OCI-M1 (cell line): ENCODE measurements around the gene CNPY4.
"Not testable (repeated sequence)": the region's sequence is repeated elsewhere in the genome, so short reads cannot be mapped to it uniquely, and the experiment has no call there.

ENCODE experiments used
- DNase-seq: peaks from one replicate; lab custom pipeline; 2025; lab: John Stamatoyannopoulos, UW

Gene CNPY4

DNA sequence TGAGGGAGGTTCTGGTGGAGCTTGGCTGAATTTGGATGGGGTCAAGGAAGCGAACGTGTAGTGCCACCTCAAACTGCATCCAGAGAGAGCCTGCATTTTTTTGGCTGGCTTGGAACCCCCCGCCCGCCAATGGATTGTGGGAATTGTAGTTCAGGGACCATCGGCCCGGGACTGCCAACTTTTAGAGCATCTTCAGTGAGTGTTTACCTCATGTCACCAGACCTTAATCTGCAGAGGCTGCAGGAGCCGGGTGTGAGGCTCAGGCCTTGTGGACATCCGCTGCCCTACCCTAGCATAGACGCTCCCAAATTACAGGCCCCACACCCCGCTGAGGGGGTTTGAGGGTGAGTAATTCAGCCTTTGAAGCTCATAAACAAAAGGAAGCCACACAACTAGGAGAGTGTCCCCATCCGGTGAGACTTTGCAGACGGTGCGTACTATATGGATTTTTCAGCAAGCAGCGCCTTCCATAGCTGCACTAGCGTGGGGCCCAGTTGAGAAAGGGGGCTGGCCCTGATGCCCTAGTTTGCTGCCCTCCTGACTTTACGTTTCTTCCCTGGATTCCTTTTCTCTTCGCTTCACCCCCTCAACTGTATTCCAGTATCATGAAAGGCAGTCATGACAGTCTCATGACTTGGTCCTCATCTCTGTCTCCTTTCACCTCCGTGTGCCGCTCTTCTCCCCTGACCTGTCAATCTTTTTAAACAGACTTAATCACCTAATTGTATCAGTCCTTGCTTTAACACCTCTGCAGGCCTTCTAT is 717 bp downstream of the CNPY4 start:
- peak; percentile 90 for DNase-seq

- DNase-seq, result no peak
These were observed 1.3 kb downstream of the CNPY4 start for GRCh38 chr7:100120733-100121036.

- DNase-seq, result no peak
These were observed 2.6 kb downstream of the CNPY4 start for GRCh38 chr7:100122067-100122466.

GRCh38 chr7:100122568-100122967 is 3.1 kb downstream of the CNPY4 start:
- peak; percentile 79 for DNase-seq

DNA sequence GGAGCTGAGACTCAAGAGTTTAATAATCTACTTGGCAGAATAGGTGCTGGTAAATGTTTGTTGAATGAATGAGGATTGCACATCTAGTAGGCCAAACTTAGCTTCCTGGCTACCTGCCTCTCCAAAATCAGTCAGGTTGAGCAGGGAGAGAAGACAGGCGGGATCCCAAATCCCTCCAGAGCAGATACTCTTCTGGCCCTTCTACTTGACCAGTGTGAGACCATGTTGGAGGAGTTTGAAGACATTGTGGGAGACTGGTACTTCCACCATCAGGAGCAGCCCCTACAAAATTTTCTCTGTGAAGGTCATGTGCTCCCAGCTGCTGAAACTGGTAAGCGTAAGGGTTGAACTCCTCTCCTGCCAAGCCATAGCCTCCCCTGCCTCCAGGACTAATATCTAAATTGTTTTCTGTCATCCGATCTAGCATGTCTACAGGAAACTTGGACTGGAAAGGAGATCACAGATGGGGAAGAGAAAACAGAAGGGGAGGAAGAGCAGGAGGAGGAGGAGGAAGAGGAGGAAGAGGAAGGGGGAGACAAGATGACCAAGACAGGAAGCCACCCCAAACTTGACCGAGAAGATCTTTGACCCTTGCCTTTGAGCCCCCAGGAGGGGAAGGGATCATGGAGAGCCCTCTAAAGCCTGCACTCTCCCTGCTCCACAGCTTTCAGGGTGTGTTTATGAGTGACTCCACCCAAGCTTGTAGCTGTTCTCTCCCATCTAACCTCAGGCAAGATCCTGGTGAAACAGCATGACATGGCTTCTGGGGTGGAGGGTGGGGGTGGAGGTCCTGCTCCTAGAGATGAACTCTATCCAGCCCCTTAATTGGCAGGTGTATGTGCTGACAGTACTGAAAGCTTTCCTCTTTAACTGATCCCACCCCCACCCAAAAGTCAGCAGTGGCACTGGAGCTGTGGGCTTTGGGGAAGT is 5.1 kb downstream of the CNPY4 start:
- no peak for DNase-seq

- DNase-seq, result no peak
These were observed 7.0 kb downstream of the CNPY4 start for GRCh38 chr7:100126239-100126930.

DNA sequence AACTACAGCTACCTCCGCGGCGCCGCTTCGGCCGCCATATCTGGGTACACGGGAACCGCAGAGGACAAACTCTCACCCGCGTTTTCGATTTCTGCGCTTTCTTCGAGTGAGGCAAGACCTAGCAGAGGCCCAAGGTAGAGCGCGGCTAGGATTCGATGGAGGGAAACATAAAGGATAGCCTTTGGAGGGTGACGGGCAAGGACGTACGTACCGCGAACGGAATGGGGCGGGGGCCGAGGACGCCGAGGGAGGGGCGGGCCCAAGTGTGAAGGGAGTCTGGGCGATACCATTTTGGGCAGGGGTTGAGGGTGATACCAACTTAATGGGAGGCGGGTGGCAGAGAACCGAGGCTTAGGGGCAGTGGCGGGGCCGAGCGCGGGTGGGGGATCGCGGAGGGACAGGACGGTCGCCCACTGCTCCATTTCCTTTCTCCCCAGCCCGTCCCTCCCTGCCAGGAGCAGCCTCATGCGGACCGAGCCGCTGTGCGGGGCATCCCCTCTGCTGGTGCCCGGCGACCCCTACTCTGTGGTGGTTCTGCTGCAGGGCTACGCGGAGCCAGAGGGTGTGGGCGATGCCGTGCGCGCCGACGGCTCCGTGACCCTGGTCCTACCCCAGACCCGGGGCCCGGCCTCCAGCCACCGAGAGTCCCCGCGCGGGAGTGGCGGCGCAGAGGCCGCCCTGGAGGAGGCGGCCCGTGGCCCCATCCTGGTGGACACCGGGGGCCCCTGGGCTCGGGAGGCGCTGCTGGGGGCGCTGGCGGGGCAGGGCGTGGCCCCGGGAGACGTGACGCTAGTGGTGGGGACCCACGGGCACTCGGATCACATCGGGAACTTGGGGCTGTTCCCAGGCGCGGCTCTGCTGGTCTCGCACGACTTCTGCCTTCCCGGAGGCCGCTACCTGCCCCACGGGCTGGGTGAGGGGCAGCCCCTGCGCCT is 7.8 kb downstream of the CNPY4 start, which contains the start of gene MBLAC1:
Gene MBLAC1 (plus strand): TSS at position 37 of the 935 bp plus-strand sequence. CDS start 429 bp downstream, at position 466.
- DNase-seq, result peak; percentile 98

GRCh38 chr7:100127866-100128636 is 8.6 kb downstream of the CNPY4 start:
- DNase-seq, result peak; percentile 68

DNA sequence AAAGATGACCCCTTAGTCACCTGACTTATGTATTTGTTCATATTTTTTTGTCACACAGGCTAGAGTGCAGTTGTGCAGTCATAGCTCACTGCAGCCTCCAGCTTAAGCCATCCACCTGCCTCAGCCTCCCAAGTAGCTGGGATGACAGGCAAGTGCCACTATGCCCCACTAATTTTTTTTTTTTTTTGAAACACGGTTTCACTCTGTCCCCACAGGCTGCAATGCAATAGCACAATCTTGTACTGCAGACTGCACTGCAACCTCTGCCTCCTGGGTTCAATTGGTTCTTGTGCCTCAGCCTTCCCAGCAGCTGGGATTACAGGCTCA is 9.2 kb downstream of the CNPY4 start:
- DNase-seq, result no peak

GRCh38 chr7:100130220-100130607 is 10.8 kb downstream of the CNPY4 start:
- not testable (repeated sequence) for DNase-seq

- DNase-seq, result peak; percentile 94
These were observed 11.4 kb downstream of the CNPY4 start for GRCh38 chr7:100130608-100131453.

- DNase-seq, result peak; percentile 36
These were observed 12.7 kb downstream of the CNPY4 start for GRCh38 chr7:100132126-100132525.

DNA sequence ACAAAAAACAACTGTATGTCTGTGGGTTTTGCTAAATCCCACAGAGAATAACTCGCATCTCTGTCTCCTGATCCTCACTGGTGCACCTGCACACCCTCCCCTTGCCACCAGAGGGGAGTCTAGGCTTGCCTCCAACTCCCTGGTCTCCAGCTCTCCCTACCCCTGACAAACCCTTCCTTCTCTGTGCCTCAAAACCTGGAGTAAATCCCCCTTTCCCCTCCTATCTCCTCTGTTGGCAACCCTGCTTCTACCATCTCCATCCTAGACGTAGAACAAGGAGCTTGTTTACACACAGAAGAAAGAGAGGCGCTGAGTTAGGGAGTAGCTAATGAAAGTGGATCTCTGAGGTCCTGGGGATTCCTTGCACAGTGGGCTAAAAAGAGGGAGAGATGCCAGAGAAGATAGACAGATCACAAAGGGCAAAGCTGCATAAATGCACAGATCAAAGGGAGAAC is 13.3 kb downstream of the CNPY4 start:
- peak; percentile 91 for DNase-seq

DNA sequence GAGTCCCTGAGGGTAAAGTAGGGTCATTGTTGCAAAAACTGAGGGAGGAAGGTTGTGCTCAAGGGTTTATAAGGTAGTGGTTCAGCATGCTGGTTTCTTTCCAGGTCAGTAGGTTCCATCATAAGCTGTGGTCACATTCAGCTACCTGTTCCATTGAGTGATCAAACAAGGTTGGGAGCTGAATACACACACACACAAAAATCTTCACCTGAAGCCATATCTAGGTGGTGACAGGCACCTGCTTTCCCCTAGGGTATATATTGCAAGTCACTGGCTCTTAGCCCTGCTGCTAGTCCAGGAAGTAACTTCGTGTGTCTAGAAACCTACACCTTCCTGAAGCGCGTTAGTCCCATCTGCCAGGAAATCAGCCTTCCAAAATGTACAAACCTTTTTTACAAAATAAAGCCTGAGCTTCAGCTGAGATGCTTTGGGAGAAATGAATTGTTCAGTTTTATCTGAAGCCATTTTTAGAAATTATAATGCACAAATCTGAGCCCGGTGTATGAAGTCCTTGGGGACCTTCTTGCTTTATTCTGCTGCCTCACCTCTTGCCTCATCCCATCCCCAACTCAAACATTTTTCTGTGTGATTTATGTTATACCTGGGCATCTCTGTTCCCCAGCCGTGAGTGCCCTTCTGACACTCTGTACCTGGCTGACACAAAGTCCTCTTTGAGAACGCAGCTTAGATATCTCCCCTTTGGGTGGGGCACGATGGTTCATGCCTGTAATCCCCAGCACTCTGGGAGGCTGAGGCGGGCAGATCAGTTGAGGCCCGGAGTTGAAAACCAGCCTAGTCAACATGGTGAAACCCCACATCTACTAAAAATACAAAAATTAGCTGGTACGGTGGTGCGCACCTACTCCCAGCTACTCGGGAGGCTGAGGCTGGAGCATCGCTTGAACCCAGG is 18.7 kb downstream of the CNPY4 start:
- DNase-seq, result no peak

DNA sequence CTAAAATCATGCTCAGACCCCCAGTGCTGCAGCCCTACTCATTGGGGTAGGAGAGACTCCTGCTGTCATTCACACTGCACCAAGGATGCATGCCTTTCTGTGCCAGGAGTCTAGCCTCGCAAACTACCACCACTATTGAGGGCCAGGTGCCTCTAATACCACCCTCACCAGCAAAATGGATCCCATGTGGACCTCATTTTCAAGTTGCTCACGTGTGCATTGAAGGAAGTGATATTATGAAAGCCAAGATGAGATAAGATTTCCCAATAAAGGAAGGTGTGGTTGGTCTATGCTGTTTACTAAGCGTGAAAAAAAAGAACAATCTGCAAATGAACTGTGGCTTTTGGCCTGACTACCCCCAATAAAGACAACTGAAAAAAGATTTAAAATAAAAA is 22.1 kb downstream of the CNPY4 start:
- DNase-seq, result no peak

DNA sequence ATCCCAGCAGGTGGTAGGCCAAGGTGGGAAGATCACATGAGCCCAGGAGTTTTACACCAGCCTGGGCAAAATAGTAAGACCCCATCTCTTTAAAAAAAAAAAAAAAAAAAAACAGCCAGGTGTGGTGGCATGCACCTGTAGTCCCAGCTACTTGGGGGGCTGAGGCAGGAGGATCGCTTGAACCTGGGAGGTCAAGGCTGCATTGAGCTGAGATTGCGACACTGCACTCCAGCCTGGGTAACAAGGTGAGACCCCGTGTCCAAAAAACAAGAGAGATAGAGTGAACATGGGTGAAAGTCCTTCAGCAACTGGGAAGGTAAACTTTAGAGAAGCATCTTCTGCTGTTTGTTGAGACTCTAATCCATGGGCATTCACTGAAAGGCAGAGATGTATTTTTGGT is 23.0 kb downstream of the CNPY4 start:
- no peak for DNase-seq

DNA sequence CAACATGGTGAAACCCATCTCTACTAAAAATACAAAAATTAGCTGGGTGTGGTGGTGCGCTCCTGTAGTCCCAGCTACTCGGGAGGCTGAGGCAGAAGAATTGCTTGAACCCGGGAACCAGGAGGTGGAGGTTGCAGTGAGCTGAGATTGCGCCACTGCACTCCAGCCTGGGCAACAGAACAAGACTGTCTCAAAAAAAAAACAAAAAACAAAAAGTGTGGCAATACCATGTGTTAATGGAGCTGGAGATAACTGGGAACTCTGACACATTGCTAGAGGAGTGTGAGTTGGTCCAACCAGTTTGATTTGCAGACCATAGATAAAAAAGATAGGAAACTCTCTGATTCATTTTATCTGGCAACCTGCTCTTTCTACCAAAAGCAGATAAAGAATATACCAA is 26.9 kb downstream of the CNPY4 start:
- peak; percentile 81 for DNase-seq

DNA sequence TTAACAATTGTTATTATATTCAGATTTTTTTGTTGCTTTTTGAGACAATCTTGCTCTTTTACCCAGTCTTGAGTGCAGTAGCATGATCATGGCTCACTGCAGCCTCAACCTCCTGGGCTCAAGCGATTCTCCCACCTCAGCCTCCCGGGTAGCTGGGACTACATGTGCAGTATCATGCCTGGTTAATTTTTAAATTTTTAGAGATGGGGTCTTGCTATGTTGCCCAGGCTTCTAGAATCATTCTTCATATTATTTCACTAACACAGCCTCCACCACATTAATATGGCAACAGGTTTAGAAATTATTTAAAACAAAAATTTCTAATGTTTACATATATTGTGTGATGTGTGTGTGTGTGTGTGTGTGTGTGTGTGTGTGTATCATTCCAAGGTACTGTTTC is 27.8 kb downstream of the CNPY4 start:
- no peak for DNase-seq

GRCh38 chr7:100148225-100148558 is 28.8 kb downstream of the CNPY4 start:
- DNase-seq, result no peak
